Keratinocyte (primary cell): ENCODE data around the gene DEGS1.

Source experiments
- EZH2 ChIP-seq: IDR thresholded peaks from one replicate; pipeline ENCODE4 v1.6.1; 2012; ENCODE audit warnings: inconsistent platforms, mild to moderate bottlenecking, low read length, moderate library complexity
- TF ChIP-seq, protein P1 (sequence below), 3 experiments: IDR thresholded peaks in 1 of 3; conservative IDR thresholded peaks in 1 of 3; optimal IDR thresholded peaks in 1 of 3; 2 replicates in 2 of 3; 3 replicates in 1 of 3; pipeline versions ENCODE3 to v1.5.1; 2011; ENCODE audit warnings: low read length in 3 of 3, mild to moderate bottlenecking in 3 of 3, moderate library complexity in 2 of 3, control low read depth in 1 of 3, inconsistent platforms in 1 of 3; ENCODE audit not compliant: insufficient read depth in 2 of 3; ENCODE audit errors: extremely low read depth in 1 of 3

DNA sequence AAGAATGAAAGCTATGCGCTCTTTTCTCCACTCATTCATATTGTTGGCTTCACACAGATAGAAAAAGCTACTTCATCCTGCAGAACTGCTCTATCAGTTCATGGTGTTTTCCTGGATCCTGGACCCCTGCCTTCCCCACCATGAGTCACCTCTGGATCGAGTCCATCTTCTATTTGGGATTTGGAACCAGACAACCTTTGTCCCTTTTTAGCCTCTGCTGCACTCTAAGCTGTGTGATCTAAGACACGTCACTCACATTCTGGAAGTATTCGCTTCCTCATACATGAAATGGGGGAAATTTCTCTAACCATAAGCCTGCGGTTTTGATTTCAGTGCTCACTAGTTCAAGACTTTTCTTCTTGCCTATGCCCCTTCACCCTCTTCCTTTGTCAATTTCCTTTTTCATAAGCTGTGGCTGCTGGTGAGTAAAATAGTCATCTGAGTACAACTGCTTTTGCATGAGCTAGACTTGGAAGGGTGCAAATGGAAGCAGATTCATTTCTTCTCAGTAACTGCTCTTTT, 14.1 kb upstream of the DEGS1 start:
- TF ChIP-seq, protein P1, sequence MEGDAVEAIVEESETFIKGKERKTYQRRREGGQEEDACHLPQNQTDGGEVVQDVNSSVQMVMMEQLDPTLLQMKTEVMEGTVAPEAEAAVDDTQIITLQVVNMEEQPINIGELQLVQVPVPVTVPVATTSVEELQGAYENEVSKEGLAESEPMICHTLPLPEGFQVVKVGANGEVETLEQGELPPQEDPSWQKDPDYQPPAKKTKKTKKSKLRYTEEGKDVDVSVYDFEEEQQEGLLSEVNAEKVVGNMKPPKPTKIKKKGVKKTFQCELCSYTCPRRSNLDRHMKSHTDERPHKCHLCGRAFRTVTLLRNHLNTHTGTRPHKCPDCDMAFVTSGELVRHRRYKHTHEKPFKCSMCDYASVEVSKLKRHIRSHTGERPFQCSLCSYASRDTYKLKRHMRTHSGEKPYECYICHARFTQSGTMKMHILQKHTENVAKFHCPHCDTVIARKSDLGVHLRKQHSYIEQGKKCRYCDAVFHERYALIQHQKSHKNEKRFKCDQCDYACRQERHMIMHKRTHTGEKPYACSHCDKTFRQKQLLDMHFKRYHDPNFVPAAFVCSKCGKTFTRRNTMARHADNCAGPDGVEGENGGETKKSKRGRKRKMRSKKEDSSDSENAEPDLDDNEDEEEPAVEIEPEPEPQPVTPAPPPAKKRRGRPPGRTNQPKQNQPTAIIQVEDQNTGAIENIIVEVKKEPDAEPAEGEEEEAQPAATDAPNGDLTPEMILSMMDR (optimal IDR thresholded peaks at IDR 0.05 in 1 of 3, IDR thresholded peaks at IDR 0.05 in 1 of 3, conservative IDR thresholded peaks at IDR 0.05 in 1 of 3; ENCODE audit: extremely low read depth in 1 of 3, insufficient read depth in 2 of 3, low read length in 3 of 3): no peak
- no peak for TF ChIP-seq EZH2
